NCI-H748 (cell line): ENCODE data around the gene CCDC182.

ENCODE experiments used
- DNase-seq: peaks from one replicate; lab custom pipeline; 2025; ENCODE audit not compliant: unreplicated experiment; lab: John Stamatoyannopoulos, UW

The CCDC182 gene

GRCh38 chr17:57730026-57730701 is 14.9 kb downstream of the CCDC182 start:
- no peak for DNase-seq

GRCh38 chr17:57727630-57728175 is 17.4 kb downstream of the CCDC182 start:
- DNase-seq: no peak

GRCh38 chr17:57726838-57727237 is 18.3 kb downstream of the CCDC182 start:
- no peak for DNase-seq

- DNase-seq: no peak
Measured at GRCh38 chr17:57726213-57726790, 18.8 kb downstream of the CCDC182 start.

GRCh38 chr17:57724729-57725125 is 20.4 kb downstream of the CCDC182 start:
- DNase-seq: no peak

GRCh38 chr17:57724026-57724728 is 20.9 kb downstream of the CCDC182 start:
- no peak for DNase-seq

GRCh38 chr17:57723427-57724025 is 21.6 kb downstream of the CCDC182 start:
- DNase-seq: no peak

GRCh38 chr17:57722704-57723043 is 22.4 kb downstream of the CCDC182 start:
- DNase-seq: no peak

GRCh38 chr17:57721967-57722703 is 23.0 kb downstream of the CCDC182 start:
- DNase-seq: no peak

GRCh38 chr17:57720386-57721035 is 24.6 kb downstream of the CCDC182 start:
- DNase-seq: no peak

- no peak for DNase-seq
Measured at GRCh38 chr17:57718878-57719277, 26.2 kb downstream of the CCDC182 start.

GRCh38 chr17:57715981-57716380 is 29.1 kb downstream of the CCDC182 start:
- DNase-seq: no peak

GRCh38 chr17:57714665-57715180 is 30.4 kb downstream of the CCDC182 start:
- peak; percentile 87 for DNase-seq

- DNase-seq: no peak
Measured at GRCh38 chr17:57713140-57713539, 32.0 kb downstream of the CCDC182 start.

GRCh38 chr17:57708410-57708809 is 36.7 kb downstream of the CCDC182 start:
- DNase-seq: no peak

GRCh38 chr17:57707892-57708291 is 37.2 kb downstream of the CCDC182 start:
- DNase-seq: peak; percentile 20

GRCh38 chr17:57706761-57707160 is 38.3 kb downstream of the CCDC182 start:
- no peak for DNase-seq

GRCh38 chr17:57705921-57706695 is 39.0 kb downstream of the CCDC182 start:
- DNase-seq: no peak

GRCh38 chr17:57704448-57704847 is 40.7 kb downstream of the CCDC182 start:
- no peak for DNase-seq

GRCh38 chr17:57703273-57703672 is 41.8 kb downstream of the CCDC182 start:
- DNase-seq: no peak
